Measurements from ENCODE around the gene YIPF2.

YIPF2 gene

DNA sequence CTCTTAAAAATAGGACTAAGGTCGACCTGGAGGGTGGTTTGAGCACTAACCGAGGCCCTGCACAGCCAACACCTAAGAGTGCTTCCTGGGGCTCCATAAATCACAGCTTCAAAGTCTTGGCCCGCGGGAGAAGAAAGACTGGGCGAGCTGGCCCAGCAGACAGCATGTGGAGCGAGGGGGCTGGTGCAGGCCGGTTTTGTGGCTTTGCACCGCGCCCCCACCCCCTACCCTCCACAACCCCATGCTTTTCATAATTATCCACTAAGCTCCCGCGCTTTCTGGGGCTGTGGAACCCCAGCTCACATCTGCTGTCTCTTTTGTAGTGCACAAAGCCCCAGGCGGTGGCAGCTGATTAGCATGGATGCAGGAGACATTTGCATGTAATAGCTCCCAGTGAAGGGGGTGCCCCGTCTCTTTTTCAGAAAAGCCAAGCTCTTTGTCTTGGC is 40.0 kb downstream of the YIPF2 start:
- in situ Hi-C loops (cut with MboI; ENCODE audit: low sequenced_read_pairs, unreplicated experiment), result no loop called here
- DNase-seq (ENCODE audit: low spot score), result peak; percentile 76
- TF ChIP-seq, protein P1, sequence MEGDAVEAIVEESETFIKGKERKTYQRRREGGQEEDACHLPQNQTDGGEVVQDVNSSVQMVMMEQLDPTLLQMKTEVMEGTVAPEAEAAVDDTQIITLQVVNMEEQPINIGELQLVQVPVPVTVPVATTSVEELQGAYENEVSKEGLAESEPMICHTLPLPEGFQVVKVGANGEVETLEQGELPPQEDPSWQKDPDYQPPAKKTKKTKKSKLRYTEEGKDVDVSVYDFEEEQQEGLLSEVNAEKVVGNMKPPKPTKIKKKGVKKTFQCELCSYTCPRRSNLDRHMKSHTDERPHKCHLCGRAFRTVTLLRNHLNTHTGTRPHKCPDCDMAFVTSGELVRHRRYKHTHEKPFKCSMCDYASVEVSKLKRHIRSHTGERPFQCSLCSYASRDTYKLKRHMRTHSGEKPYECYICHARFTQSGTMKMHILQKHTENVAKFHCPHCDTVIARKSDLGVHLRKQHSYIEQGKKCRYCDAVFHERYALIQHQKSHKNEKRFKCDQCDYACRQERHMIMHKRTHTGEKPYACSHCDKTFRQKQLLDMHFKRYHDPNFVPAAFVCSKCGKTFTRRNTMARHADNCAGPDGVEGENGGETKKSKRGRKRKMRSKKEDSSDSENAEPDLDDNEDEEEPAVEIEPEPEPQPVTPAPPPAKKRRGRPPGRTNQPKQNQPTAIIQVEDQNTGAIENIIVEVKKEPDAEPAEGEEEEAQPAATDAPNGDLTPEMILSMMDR (IDR thresholded peaks at IDR 0.05; ENCODE audit: borderline replicate concordance, control extremely low read depth, extremely low read depth, insufficient read depth, missing control alignments), result no peak

DNA sequence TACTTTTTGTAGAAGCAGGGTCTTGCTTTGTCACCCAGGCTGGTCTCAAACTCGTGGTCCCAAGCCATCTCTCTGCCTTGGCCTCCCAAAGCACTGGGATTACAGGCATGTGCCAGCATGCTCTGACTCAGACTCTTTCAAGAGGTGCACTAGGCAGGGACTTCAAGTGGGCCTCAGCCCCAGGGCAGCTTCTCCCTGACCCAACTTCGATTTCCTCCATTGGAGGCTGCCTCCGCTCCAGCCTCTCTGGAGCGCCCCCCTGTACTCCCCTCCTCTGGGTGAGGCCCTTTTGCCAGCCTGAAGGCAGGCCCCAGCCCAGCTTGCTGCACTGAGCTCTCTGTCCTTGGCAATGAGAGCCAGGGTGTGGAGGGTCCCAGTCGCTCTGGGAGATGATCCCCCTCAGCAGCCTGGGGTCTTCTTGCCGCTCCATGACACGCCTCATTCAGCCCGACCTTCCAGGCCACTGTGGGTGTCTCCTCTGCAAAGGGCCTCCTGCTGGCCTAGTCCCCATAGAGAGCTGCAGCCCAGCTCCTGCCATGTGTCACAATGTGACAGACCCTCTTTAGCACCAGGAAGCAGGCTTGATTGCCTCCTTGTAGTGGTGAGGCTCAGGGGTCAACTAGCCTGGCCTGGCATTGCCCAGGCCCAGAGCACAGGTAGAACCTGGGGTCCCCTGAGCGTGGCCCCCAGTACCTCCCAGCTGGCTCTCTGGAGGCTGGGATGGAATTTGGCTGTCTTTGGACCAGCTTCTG is 40.6 kb downstream of the YIPF2 start:
- in situ Hi-C loops (cut with MboI; ENCODE audit: low sequenced_read_pairs, unreplicated experiment), result no loop called here
- no peak for DNase-seq (ENCODE audit: low spot score)
- TF ChIP-seq, protein P1 (IDR thresholded peaks at IDR 0.05; ENCODE audit: borderline replicate concordance, control extremely low read depth, extremely low read depth, insufficient read depth, missing control alignments), result no peak

- no peak for DNase-seq (ENCODE audit: low spot score)
- in situ Hi-C loops (cut with MboI; ENCODE audit: low sequenced_read_pairs, unreplicated experiment), result no loop called here
- TF ChIP-seq, protein P1 (IDR thresholded peaks at IDR 0.05; ENCODE audit: borderline replicate concordance, control extremely low read depth, extremely low read depth, insufficient read depth, missing control alignments), result no peak
Measured at GRCh38 chr19:10885201-10886169, 43.0 kb downstream of the YIPF2 start.

- no peak for DNase-seq (ENCODE audit: low spot score)
- TF ChIP-seq, protein P1 (IDR thresholded peaks at IDR 0.05; ENCODE audit: borderline replicate concordance, control extremely low read depth, extremely low read depth, insufficient read depth, missing control alignments), result no peak
- in situ Hi-C loops (cut with MboI; ENCODE audit: low sequenced_read_pairs, unreplicated experiment), result no loop called here
Measured at GRCh38 chr19:10884274-10884673, 44.2 kb downstream of the YIPF2 start.

DNA sequence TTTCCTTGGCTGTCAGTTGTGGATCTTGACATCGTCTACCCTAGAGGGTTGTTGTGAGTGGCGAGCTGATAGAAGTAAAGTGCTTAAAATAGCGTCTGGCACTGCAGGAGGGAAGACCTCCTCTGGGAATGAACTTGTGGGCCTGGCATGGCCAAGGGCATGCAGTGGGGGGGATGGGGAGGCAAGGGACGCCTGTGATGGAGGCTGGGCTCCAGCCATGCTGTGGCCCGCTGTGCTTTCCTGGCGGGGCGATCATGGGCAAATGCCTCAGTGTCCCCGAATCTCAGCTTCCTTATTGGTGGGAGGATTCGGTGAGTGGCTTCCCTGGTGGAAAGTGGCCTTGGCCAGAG is 46.4 kb downstream of the YIPF2 start:
- no peak for DNase-seq (ENCODE audit: low spot score)
- in situ Hi-C loops (cut with MboI; ENCODE audit: low sequenced_read_pairs, unreplicated experiment), result no loop called here

More for the DNA sequence above, 46.4 kb downstream of the YIPF2 start:
- TF ChIP-seq, protein P1 (IDR thresholded peaks at IDR 0.05; ENCODE audit: borderline replicate concordance, control extremely low read depth, extremely low read depth, insufficient read depth, missing control alignments), result no peak
